NCI-H1417 treated with DMSO at 0.1 percent for 48 hours (cell line): Measurements from ENCODE around the gene ATL1.
"Not testable (repeated sequence)": the region's sequence is repeated elsewhere in the genome, so short reads cannot be mapped to it uniquely, and the experiment has no call there.

ENCODE experiments used
- DNase-seq: peaks from one replicate; lab custom pipeline; 2025; lab: John Stamatoyannopoulos, UW

The ATL1 gene

GRCh38 chr14:50602035-50602434 is 42.1 kb downstream of the ATL1 start:
- no peak for DNase-seq

GRCh38 chr14:50603565-50603964 is 43.6 kb downstream of the ATL1 start:
- no peak for DNase-seq

- DNase-seq: no peak
These were observed 45.8 kb downstream of the ATL1 start for GRCh38 chr14:50605766-50606165.

- no peak for DNase-seq
These were observed 46.5 kb downstream of the ATL1 start for GRCh38 chr14:50606468-50606867.

- no peak for DNase-seq
These were observed 47.2 kb downstream of the ATL1 start for GRCh38 chr14:50607181-50607580.

GRCh38 chr14:50607761-50608160 is 47.8 kb downstream of the ATL1 start:
- no peak for DNase-seq

- no peak for DNase-seq
These were observed 48.4 kb downstream of the ATL1 start for GRCh38 chr14:50608302-50608851.

GRCh38 chr14:50610465-50610864 is 50.5 kb downstream of the ATL1 start:
- no peak for DNase-seq

GRCh38 chr14:50612806-50613205 is 52.9 kb downstream of the ATL1 start:
- DNase-seq: no peak

- no peak for DNase-seq
These were observed 55.1 kb downstream of the ATL1 start for GRCh38 chr14:50615056-50615455.

GRCh38 chr14:50615552-50615951 is 55.6 kb downstream of the ATL1 start:
- DNase-seq: no peak

- DNase-seq: no peak
These were observed 56.3 kb downstream of the ATL1 start for GRCh38 chr14:50616275-50616674.

GRCh38 chr14:50619569-50620141 is 59.7 kb downstream of the ATL1 start:
- no peak for DNase-seq

- DNase-seq: no peak
These were observed 60.4 kb downstream of the ATL1 start for GRCh38 chr14:50620341-50620740.

- DNase-seq: no peak
These were observed 63.0 kb downstream of the ATL1 start for GRCh38 chr14:50622978-50623377.

- DNase-seq: no peak
These were observed 64.5 kb downstream of the ATL1 start for GRCh38 chr14:50624447-50624846.

- not testable (repeated sequence) for DNase-seq
These were observed 65.0 kb downstream of the ATL1 start for GRCh38 chr14:50624947-50625346.

- no peak for DNase-seq
These were observed 71.5 kb downstream of the ATL1 start for GRCh38 chr14:50631408-50631821.

GRCh38 chr14:50633954-50634353 is 74.0 kb downstream of the ATL1 start:
- DNase-seq: no peak

GRCh38 chr14:50635141-50635540 is 75.2 kb downstream of the ATL1 start:
- no peak for DNase-seq

- DNase-seq: no peak
These were observed 87.3 kb downstream of the ATL1 start for GRCh38 chr14:50647282-50647681.

- no peak for DNase-seq
These were observed 87.8 kb downstream of the ATL1 start for GRCh38 chr14:50647753-50648152.

- no peak for DNase-seq
These were observed 89.7 kb downstream of the ATL1 start for GRCh38 chr14:50649691-50650090.

- no peak for DNase-seq
These were observed 96.8 kb downstream of the ATL1 start for GRCh38 chr14:50656776-50657175.
